IMR-90 (cell line): ENCODE results near the gene ADGRD1. TPM values are rescaled to one million over a fixed set of nuclear protein-coding genes. Genes with fewer than 3 reads are reported as not detected.

Source experiments
- ATAC-seq: fragments of 200-7000 bp; cut with Tn5 transposase; 2 replicates; pipeline ENCODE4 v1.9.1; 2020; ENCODE audit warnings: low read depth, mild to moderate bottlenecking, moderate library complexity
- BruUV-seq: library from RNA; stranded (reverse); fragments of 400-500 nt; replicated peaks from 2 replicates; lab custom pipeline; 2021; lab: Mats Ljungman, UMichigan
- CTCF ChIA-PET: fragments of 300-600 bp; formaldehyde crosslinking; extraction: SDS; loops from one replicate; lab custom pipeline; 2021; ENCODE audit warnings: antibody characterized with exemption; lab: Yijun Ruan, JAX
- POLR2A ChIA-PET: fragments of 300-600 bp; sonication (Branson Sonifier 250); formaldehyde crosslinking; loops from one replicate; lab custom pipeline; 2022; ENCODE audit warnings: antibody characterized with exemption; ENCODE audit not compliant: unreplicated experiment; lab: Charles Lee
- DNase-seq: peaks from one replicate; pipeline ENCODE4 v3.0.0; 2013
- H2AFZ ChIP-seq: replicated peaks from 2 replicates; pipeline ENCODE3; 2013; ENCODE audit warnings: low read length, mild to moderate bottlenecking; ENCODE audit not compliant: poor library complexity
- H2AK5ac ChIP-seq: 2 replicates; pipeline ENCODE4 v1.6.1; 2013; ENCODE audit warnings: low read depth, low read length, inconsistent platforms
- H2AK9ac ChIP-seq: replicated peaks from 2 replicates; pipeline ENCODE3; 2013; ENCODE audit warnings: mild to moderate bottlenecking, low read depth, low read length, moderate library complexity; ENCODE audit not compliant: poor library complexity
- H2BK120ac ChIP-seq: 2 replicates; pipeline ENCODE4 v1.6.1; 2013; ENCODE audit warnings: low read depth, low read length, inconsistent platforms
- H2BK15ac ChIP-seq: 3 replicates; pipeline ENCODE4 v1.6.1; 2013; ENCODE audit warnings: low read depth, low read length, inconsistent platforms
- H2BK20ac ChIP-seq: 2 replicates; pipeline ENCODE4 v1.6.1; 2013; ENCODE audit warnings: low read depth, mild to moderate bottlenecking, inconsistent platforms, low read length, moderate library complexity
- H2BK5ac ChIP-seq: 2 replicates; pipeline ENCODE4 v1.6.1; 2013; ENCODE audit warnings: mild to moderate bottlenecking, low read depth, low read length, inconsistent platforms; ENCODE audit not compliant: poor library complexity, severe bottlenecking
- H3K14ac ChIP-seq: replicated peaks from 2 replicates; pipeline ENCODE4 v1.6.1; 2013; ENCODE audit warnings: low read depth, low read length, inconsistent platforms
- H3K18ac ChIP-seq: 2 replicates; pipeline ENCODE4 v1.6.1; 2013; ENCODE audit warnings: low read depth, low read length, control low read depth
- H3K23ac ChIP-seq: 2 replicates; pipeline ENCODE4 v1.6.1; 2013; ENCODE audit warnings: low read depth, low read length, inconsistent platforms
- H3K27ac ChIP-seq: 2 replicates; pipeline ENCODE4 v1.5.1; 2013; ENCODE audit warnings: mild to moderate bottlenecking, control low read depth, low read length; ENCODE audit not compliant: insufficient read depth
- H3K27me3 ChIP-seq: 2 replicates; pipeline ENCODE4 v1.6.1; 2013; ENCODE audit warnings: low read length; ENCODE audit not compliant: control insufficient read depth, insufficient read depth
- H3K36me3 ChIP-seq: 2 replicates; pipeline ENCODE4 v1.6.1; 2013; ENCODE audit warnings: low read length, mixed read lengths; ENCODE audit not compliant: control insufficient read depth, insufficient read depth
- H3K4ac ChIP-seq: 2 replicates; pipeline ENCODE4 v1.6.1; 2013; ENCODE audit warnings: low read depth, low read length, inconsistent platforms
- H3K4me1 ChIP-seq: 2 replicates; pipeline ENCODE4 v1.6.1; 2013; ENCODE audit warnings: low read length, mixed read lengths; ENCODE audit not compliant: control insufficient read depth, insufficient read depth
- H3K4me2 ChIP-seq: 2 replicates; pipeline ENCODE4 v1.6.1; 2013; ENCODE audit warnings: low read depth, mild to moderate bottlenecking, control low read depth, low read length, moderate library complexity
- H3K4me3 ChIP-seq: 2 replicates; pipeline ENCODE4 v1.5.1; 2013; ENCODE audit warnings: low read depth, mild to moderate bottlenecking, control low read depth, low read length, moderate library complexity; ENCODE audit not compliant: insufficient read depth
- H3K56ac ChIP-seq: 2 replicates; pipeline ENCODE4 v1.6.1; 2013; ENCODE audit warnings: low read length, inconsistent platforms; ENCODE audit not compliant: insufficient read depth; ENCODE audit errors: extremely low read depth
- H3K79me1 ChIP-seq, 2 experiments: 2 replicates each; pipeline ENCODE4 v1.6.1; 2013; ENCODE audit warnings: low read length in 2 of 2, inconsistent platforms in 1 of 2, low read depth in 1 of 2
- H3K9ac ChIP-seq: 2 replicates; pipeline ENCODE4 v1.6.1; 2013; ENCODE audit warnings: low read depth, low read length, control low read depth
- H3K9me1 ChIP-seq: 2 replicates; pipeline ENCODE4 v1.6.1; 2013; ENCODE audit warnings: low read length, inconsistent platforms; ENCODE audit not compliant: insufficient read depth
- H3K9me3 ChIP-seq: 2 replicates; pipeline ENCODE4 v1.6.1; 2013; ENCODE audit warnings: low read length; ENCODE audit not compliant: control insufficient read depth, insufficient read depth
- H4K20me1 ChIP-seq: 2 replicates; pipeline ENCODE4 v1.6.1; 2013; ENCODE audit warnings: low read length, inconsistent platforms; ENCODE audit not compliant: insufficient read depth
- H4K5ac ChIP-seq: 2 replicates; pipeline ENCODE4 v1.6.1; 2013; ENCODE audit warnings: mild to moderate bottlenecking, low read depth, low read length, control low read depth
- H4K8ac ChIP-seq, 2 experiments: 2 replicates each; pipeline ENCODE4 v1.6.1; 2013; ENCODE audit warnings: low read depth in 2 of 2, low read length in 2 of 2, control low read depth in 1 of 2, inconsistent platforms in 1 of 2
- H4K91ac ChIP-seq: 2 replicates; pipeline ENCODE4 v1.6.1; 2013; ENCODE audit warnings: low read depth, low read length, inconsistent platforms; ENCODE audit not compliant: insufficient read depth
- CEBPB ChIP-seq: IDR thresholded peaks from 2 replicates; pipeline ENCODE4 v1.6.1; 2012; ENCODE audit warnings: low read depth, low read length, improper control_type of control experiment
- WGBS, 2 experiments: methylation state at CpG; one replicate each; pipeline versions ENCODE4 v1.1.5 to v1.1.7; 2013; ENCODE audit warnings: missing lambda C conversion rate in 2 of 2; ENCODE audit not compliant: insufficient read length in 1 of 2; ENCODE audit errors: extremely low coverage in 2 of 2; 5-methylcytosine and 5-hydroxymethylcytosine counted together
- dilution Hi-C: fragments of 300-500 bp; cut with HindIII; formaldehyde crosslinking; loops from one replicate; pipeline ENCODE4 v1.14.3; 2018; ENCODE audit warnings: low sequenced_read_pairs; ENCODE audit not compliant: unreplicated experiment
- in situ Hi-C: fragments of 300-500 bp; cut with MboI; formaldehyde crosslinking; loops from 3 replicates; pipeline ENCODE4 v1.14.3; 2019; ENCODE audit warnings: low sequenced_read_pairs, inconsistent platforms, mixed read lengths
- intact Hi-C: fragments of 100-400 bp; cut with micrococcal nuclease; formaldehyde crosslinking; loops from 2 replicates; pipeline ENCODE4 v1.10.0; 2022
- polyA plus RNA-seq, 3 experiments: library from polyadenylated mRNA; depleted of rRNA; stranded (reverse); fragments of >200 nt; gene quantifications; 2 replicates each; pipeline ENCODE4 v1.2.3, GENCODE V29; 2012; ENCODE audit warnings: low replicate concordance in 1 of 3
- total RNA-seq: library from RNA; depleted of rRNA; stranded (reverse); fragments of >200 nt; gene quantifications from 2 replicates; pipeline ENCODE4 v1.2.3, GENCODE V29; 2012

ADGRD1 gene
- total and polyA plus RNA-seq, 2 of the 4 experiments (the other 2 are of a cell fraction): not detected

DNA sequence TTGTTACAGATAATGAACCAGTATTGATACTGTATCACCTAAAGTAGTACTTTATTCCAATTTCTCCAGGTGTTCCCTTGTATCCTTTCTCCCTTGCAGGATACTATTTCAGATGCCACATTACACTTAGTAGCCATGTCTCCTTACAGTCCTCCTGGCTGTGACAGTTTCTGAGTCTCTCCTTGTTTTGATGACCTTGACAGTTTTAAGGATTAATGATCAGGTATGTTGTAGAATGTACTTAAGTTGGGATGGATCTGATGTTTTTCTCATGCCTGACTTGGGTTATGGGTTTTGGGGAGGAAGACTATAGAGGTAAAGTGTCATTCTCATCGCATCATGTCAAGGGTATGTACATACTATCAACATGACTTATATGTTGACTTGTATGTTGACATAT lies 193.6 kb downstream of the ADGRD1 start:
- no peak overlapping the region for H3K9ac ChIP-seq
- in situ Hi-C loops: no loop called here
- no peak for ATAC-seq

More for the DNA sequence above, 193.6 kb downstream of the ADGRD1 start:
- H4K20me1 ChIP-seq: no peaks in the 10 kb centered on the region
- DNase-seq: no peak
- no peak overlapping the region for H2BK20ac ChIP-seq
- no peak overlapping the region for H3K23ac ChIP-seq
- H3K56ac ChIP-seq: no peak overlapping the region
- POLR2A ChIA-PET: no interaction called here
- no peak overlapping the region for H3K27ac ChIP-seq
- H3K4ac ChIP-seq: no peak overlapping the region
- H3K27me3 ChIP-seq: no peaks in the 10 kb centered on the region
- TF ChIP-seq CEBPB: no peak
- WGBS, 2 experiments: no CpG with 5 or more reads among the region's 1 CpG
- intact Hi-C loops: no loop called here
- no peak overlapping the region for H3K4me3 ChIP-seq
- no peak overlapping the region for H3K4me2 ChIP-seq
- H2AK9ac ChIP-seq: no peak overlapping the region
- dilution Hi-C loops: no loop called here
- no peak overlapping the region for H4K91ac ChIP-seq
- H3K18ac ChIP-seq: no peak overlapping the region
- H3K9me1 ChIP-seq: no peaks in the 10 kb centered on the region
- no peaks in the 10 kb centered on the region for H3K79me1 ChIP-seq
- no peak overlapping the region for H2BK120ac ChIP-seq
- H3K36me3 ChIP-seq: no peaks in the 10 kb centered on the region
- no peak overlapping the region for H2AK5ac ChIP-seq
- CTCF ChIA-PET: no interaction called here
- H3K4me1 ChIP-seq: no peaks in the 10 kb centered on the region
- no peak overlapping the region for H2BK5ac ChIP-seq
- no peak overlapping the region for H2AFZ ChIP-seq
- H4K5ac ChIP-seq: no peak overlapping the region
- H2BK15ac ChIP-seq: no peak overlapping the region
- no peak overlapping the region for H3K14ac ChIP-seq
- peaks cover 7% of the 10 kb centered on the region for H3K9me3 ChIP-seq
- no TSS peak for BruUV-seq
- H4K8ac ChIP-seq: no peak overlapping the region
